Right atrium auricular region (tissue), 2 donors: ENCODE data around the gene LRFN2. TPM values are rescaled to one million over a fixed set of nuclear protein-coding genes. Genes with fewer than 3 reads are reported as not detected.

Source experiments
- DNase-seq: peaks from one replicate; pipeline ENCODE4 v3.0.0-alpha.2; 2019; ENCODE audit warnings: low spot score
- H3K27ac ChIP-seq, 2 donors: fragments of 200-600 bp; sonication (generic); 1 replicate in 1 of 2; 2 replicates in 1 of 2; pipeline ENCODE4 v1.5.1; 2016 to 2019
- H3K27me3 ChIP-seq, 2 donors: fragments of 200-600 bp; sonication (generic); one replicate each; pipeline versions ENCODE4 v1.5.1 to v1.6.0; 2017 to 2019
- H3K36me3 ChIP-seq: fragments of 200-600 bp; sonication (generic); one replicate; pipeline ENCODE4 v1.5.1; 2016
- H3K4me1 ChIP-seq, 2 donors: fragments of 200-600 bp; sonication (generic); one replicate each; pipeline versions ENCODE4 v1.5.1 to v1.6.0; 2017 to 2019
- H3K4me3 ChIP-seq, 2 donors: fragments of 200-600 bp; sonication (generic); 1 replicate in 1 of 2; 2 replicates in 1 of 2; pipeline ENCODE4 v1.5.1; 2017 to 2019; ENCODE audit warnings: mild to moderate bottlenecking in 1 of 2, moderate library complexity in 1 of 2
- H3K9me3 ChIP-seq, 2 donors: fragments of 200-600 bp; sonication (generic); one replicate each; pipeline ENCODE4 v1.5.1; 2019
- total RNA-seq, 2 donors: library from RNA; depleted of rRNA; stranded (reverse); fragments of >200 nt; gene quantifications; one replicate each; pipeline ENCODE4 v1.1.0, GENCODE V29; 2016
- TF ChIP-seq, protein P1 (sequence below), 2 donors: fragments of 200-600 bp; sonication (generic); IDR thresholded peaks; one replicate each; pipeline ENCODE4 v1.5.1; 2019; ENCODE audit warnings: antibody characterized with exemption in 2 of 2

The LRFN2 gene
- total RNA-seq, 2 donors from 2014 or later: not detected

DNA sequence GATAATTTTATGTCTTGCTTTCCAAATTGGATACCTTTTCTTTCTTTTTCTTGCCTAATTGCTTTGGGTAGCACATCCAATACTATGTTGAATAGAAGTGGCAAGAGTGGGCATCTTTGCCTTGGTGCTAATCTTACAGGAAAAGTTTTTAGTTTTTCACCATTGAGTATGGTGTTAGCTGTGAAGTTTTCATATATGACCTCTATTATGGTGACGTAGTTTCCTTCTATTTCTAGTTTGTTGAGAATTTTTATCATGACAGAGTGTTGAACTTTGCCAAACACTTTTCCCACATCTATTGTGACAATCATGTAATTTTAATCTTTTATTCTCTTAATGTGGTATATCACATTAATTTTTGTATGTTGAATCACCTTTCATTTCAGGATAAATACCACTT lies 216.1 kb downstream of the LRFN2 start:
- no peaks in the 10 kb centered on the region for H3K36me3 ChIP-seq
- H3K27me3 ChIP-seq: no peaks in the 10 kb centered on the region
- TF ChIP-seq, protein P1, sequence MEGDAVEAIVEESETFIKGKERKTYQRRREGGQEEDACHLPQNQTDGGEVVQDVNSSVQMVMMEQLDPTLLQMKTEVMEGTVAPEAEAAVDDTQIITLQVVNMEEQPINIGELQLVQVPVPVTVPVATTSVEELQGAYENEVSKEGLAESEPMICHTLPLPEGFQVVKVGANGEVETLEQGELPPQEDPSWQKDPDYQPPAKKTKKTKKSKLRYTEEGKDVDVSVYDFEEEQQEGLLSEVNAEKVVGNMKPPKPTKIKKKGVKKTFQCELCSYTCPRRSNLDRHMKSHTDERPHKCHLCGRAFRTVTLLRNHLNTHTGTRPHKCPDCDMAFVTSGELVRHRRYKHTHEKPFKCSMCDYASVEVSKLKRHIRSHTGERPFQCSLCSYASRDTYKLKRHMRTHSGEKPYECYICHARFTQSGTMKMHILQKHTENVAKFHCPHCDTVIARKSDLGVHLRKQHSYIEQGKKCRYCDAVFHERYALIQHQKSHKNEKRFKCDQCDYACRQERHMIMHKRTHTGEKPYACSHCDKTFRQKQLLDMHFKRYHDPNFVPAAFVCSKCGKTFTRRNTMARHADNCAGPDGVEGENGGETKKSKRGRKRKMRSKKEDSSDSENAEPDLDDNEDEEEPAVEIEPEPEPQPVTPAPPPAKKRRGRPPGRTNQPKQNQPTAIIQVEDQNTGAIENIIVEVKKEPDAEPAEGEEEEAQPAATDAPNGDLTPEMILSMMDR (IDR thresholded peaks at IDR 0.05): no peak
- H3K27ac ChIP-seq: no peak overlapping the region
- no peaks in the 10 kb centered on the region for H3K4me1 ChIP-seq
- peaks cover 0 to 10% of the 10 kb centered on the region in 2 donors for H3K9me3 ChIP-seq
- no peak overlapping the region for H3K4me3 ChIP-seq
- DNase-seq: no peak

DNA sequence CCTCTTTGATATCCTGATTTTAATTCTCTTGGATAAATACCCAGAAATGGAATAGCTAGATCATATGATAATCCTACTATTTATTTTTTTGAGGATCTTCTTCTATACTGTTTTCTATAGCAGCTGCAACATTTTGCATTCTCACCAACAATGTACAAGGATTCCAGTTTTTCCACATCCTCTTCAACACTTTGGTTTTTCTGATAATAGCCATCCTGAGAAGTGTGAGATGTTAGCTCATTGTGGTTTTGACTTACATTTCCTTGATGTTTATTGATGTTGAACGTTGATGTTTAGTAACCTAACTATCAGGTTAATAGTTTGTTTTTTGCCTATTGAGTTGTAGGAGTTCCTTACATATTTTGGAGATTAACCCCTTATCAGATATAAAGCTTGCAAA lies 217.3 kb downstream of the LRFN2 start:
- no peak for DNase-seq
- H3K27ac ChIP-seq: no peak overlapping the region
- H3K4me1 ChIP-seq: no peaks in the 10 kb centered on the region
- TF ChIP-seq, protein P1 (IDR thresholded peaks at IDR 0.05): no peak
- no peaks in the 10 kb centered on the region for H3K27me3 ChIP-seq
- no peak overlapping the region for H3K4me3 ChIP-seq
- peaks cover 0 to 15% of the 10 kb centered on the region in 2 donors for H3K9me3 ChIP-seq
- H3K36me3 ChIP-seq: no peaks in the 10 kb centered on the region

DNA sequence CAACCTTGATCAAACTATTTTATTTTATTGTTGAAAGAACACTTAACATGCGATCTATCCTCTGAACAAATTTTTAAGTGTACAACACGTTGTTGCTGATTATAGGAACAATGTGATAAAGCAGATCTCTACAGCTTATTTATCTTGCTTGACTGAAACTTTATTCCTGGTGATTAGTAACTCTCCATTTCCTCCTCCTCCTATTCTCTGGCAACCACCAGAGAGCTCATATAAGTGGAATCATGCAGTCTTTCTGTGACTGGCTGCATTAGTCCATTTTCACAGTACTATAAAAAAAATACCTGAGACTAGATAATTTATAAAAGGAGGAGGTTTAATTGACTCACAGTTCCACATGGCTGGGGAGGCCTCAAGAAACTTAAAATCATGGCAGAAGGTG lies 218.1 kb downstream of the LRFN2 start:
- Histone ChIP-seq H3K27ac (no peak overlapping the region), H3K36me3 (no peaks in the 10 kb centered on the region), H3K4me1 (no peaks in the 10 kb centered on the region), H3K9me3 (peaks cover 0 to 15% of the 10 kb centered on the region in 2 donors), H3K4me3 (no peak overlapping the region), H3K27me3 (no peaks in the 10 kb centered on the region)
- DNase-seq: no peak
- TF ChIP-seq, protein P1 (IDR thresholded peaks at IDR 0.05): no peak

DNA sequence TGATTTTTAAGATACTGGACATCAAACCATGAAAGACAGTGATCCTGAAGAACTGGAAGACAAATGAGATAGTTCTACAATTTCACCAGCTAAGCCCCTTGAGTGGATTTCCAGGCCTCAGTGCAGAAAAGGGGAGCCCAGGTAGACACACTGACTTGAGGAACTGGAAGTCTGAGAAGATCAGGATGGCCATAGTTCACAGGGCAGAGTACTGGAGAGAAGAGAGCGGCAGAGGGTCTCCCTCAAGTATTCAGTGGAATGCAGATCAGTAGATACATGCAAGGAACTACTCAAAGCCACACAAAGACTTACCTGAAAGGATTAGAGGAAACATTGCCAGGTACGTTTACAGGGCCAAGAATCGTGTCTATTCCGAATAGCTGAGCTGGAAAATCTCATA lies 224.3 kb downstream of the LRFN2 start:
- no peaks in the 10 kb centered on the region for H3K27me3 ChIP-seq
- TF ChIP-seq, protein P1 (IDR thresholded peaks at IDR 0.05): no peak
- DNase-seq: no peak
- no peak overlapping the region for H3K4me3 ChIP-seq
- no peaks in the 10 kb centered on the region for H3K4me1 ChIP-seq
- H3K36me3 ChIP-seq: no peaks in the 10 kb centered on the region
- no peak overlapping the region for H3K27ac ChIP-seq
- peaks cover 0 to 15% of the 10 kb centered on the region in 2 donors for H3K9me3 ChIP-seq

DNA sequence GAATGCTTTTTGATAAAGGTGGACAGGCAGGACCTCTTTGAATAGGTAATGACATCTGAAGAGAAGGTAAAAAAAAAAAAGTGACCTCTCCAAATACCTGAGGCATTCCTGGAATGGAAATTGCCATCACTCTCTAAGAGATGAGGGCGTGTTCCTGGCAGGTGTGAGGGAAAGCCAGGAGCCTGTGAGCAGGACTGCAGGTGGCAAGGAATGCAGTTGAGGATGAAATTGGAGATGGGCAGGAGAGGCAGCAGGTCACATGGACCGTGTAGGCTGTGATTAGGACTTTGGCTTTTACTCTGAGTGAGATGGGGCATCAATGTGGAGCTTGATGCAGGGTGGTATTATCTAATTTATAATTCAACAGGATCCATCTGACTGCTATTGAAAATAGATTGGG lies 227.4 kb downstream of the LRFN2 start:
- no peak for DNase-seq

More for the DNA sequence above, 227.4 kb downstream of the LRFN2 start:
- Histone ChIP-seq H3K9me3 (no peaks in the 10 kb centered on the region), H3K36me3 (no peaks in the 10 kb centered on the region), H3K27me3 (no peaks in the 10 kb centered on the region), H3K27ac (no peak overlapping the region), H3K4me3 (no peak overlapping the region), H3K4me1 (no peaks in the 10 kb centered on the region)
- TF ChIP-seq, protein P1 (IDR thresholded peaks at IDR 0.05): no peak
